CD8-positive, alpha-beta memory T cell (primary cell): Measurements from ENCODE around the gene SLC30A7. TPM values are rescaled to one million over a fixed set of nuclear protein-coding genes. Genes with fewer than 3 reads are reported as not detected.

Source experiments
- CTCF ChIA-PET: fragments of 350-600 bp; sonication (Branson Sonifier 250); formaldehyde crosslinking; loops from one replicate; lab custom pipeline; 2021; ENCODE audit warnings: antibody characterized with exemption; lab: Charles Lee
- POLR2A ChIA-PET: fragments of 350-600 bp; sonication (Branson Sonifier 250); formaldehyde crosslinking; loops from one replicate; lab custom pipeline; 2021; ENCODE audit warnings: antibody characterized with exemption; lab: Charles Lee
- DNase-seq, 5 donors: peaks; one replicate each; pipeline versions ENCODE4 v3.0.0 to v3.0.0-alpha.2; 2020 to 2022; ENCODE audit warnings: mixed read lengths in 1 of 5
- H3K27ac ChIP-seq: one replicate; pipeline ENCODE4 v1.7.0; 2013; ENCODE audit warnings: low read depth, mild to moderate bottlenecking, low read length, moderate library complexity
- H3K27me3 ChIP-seq: 2 replicates; pipeline ENCODE4 v1.7.0; 2013; ENCODE audit warnings: low read length, mild to moderate bottlenecking; ENCODE audit not compliant: insufficient read depth, poor library complexity, severe bottlenecking
- H3K36me3 ChIP-seq: 2 replicates; pipeline ENCODE4 v1.7.0; 2013; ENCODE audit warnings: mild to moderate bottlenecking, low read length, moderate library complexity; ENCODE audit not compliant: insufficient read depth
- H3K4me1 ChIP-seq: 2 replicates; pipeline ENCODE4 v1.7.0; 2013; ENCODE audit warnings: mild to moderate bottlenecking, low read length, moderate library complexity; ENCODE audit not compliant: insufficient read depth
- H3K4me3 ChIP-seq: 2 replicates; pipeline ENCODE4 v1.7.0; 2013; ENCODE audit warnings: mild to moderate bottlenecking, low read length
- H3K9me3 ChIP-seq: 2 replicates; pipeline ENCODE4 v1.7.0; 2013; ENCODE audit warnings: mild to moderate bottlenecking, low read length
- H3K27ac Mint-ChIP-seq, 8 donors: one replicate each; pipeline ENCODE4 v1.8.0; 2020 to 2021; ENCODE audit warnings: mixed read lengths in 8 of 8, mild to moderate bottlenecking in 6 of 8, inconsistent platforms in 3 of 8, moderate library complexity in 3 of 8
- H3K27me3 Mint-ChIP-seq, 2 donors: one replicate each; pipeline ENCODE4 v1.8.0; 2020 to 2021; ENCODE audit warnings: mixed read lengths in 2 of 2, mild to moderate bottlenecking in 1 of 2, moderate library complexity in 1 of 2
- H3K36me3 Mint-ChIP-seq, 3 donors: one replicate each; pipeline ENCODE4 v1.8.0; 2020 to 2021; ENCODE audit warnings: mixed read lengths in 3 of 3, inconsistent platforms in 1 of 3, mild to moderate bottlenecking in 1 of 3
- H3K4me1 Mint-ChIP-seq, 3 donors: one replicate each; pipeline ENCODE4 v1.8.0; 2020 to 2021; ENCODE audit warnings: mixed read lengths in 3 of 3, inconsistent platforms in 1 of 3, mild to moderate bottlenecking in 1 of 3
- H3K4me3 Mint-ChIP-seq, 7 donors: one replicate each; pipeline ENCODE4 v1.8.0; 2020 to 2021; ENCODE audit warnings: mixed read lengths in 7 of 7, mild to moderate bottlenecking in 6 of 7, moderate library complexity in 4 of 7, inconsistent platforms in 2 of 7
- H3K9me3 Mint-ChIP-seq, 5 donors: one replicate each; pipeline ENCODE4 v1.8.0; 2020 to 2022; ENCODE audit warnings: mixed read lengths in 5 of 5, mild to moderate bottlenecking in 3 of 5, moderate library complexity in 2 of 5, inconsistent platforms in 1 of 5
- polyA plus RNA-seq: library from polyadenylated mRNA; unstranded; fragments of 300-500 nt; fragmentation: Illumina TruSeq; gene quantifications from one replicate; pipeline ENCODE4 v1.2.3, GENCODE V29; 2021
- total RNA-seq, 2 experiments: library from RNA; stranded (reverse); gene quantifications; one replicate each; pipeline ENCODE4 v1.2.3, GENCODE V29; 2021

The SLC30A7 gene
- total and polyA plus RNA-seq, 3 experiments from 2014 or later = 12.7 to 47.4 (median 47.0) TPM

- Mint-ChIP-seq H3K27me3 (peaks cover 0 to 1% of the 10 kb centered on the region in 2 donors), H3K9me3 (no peaks in the 10 kb centered on the region), H3K36me3 (no peaks in the 10 kb centered on the region), H3K4me3 (no peak overlapping the region), H3K27ac (no peak overlapping the region), H3K4me1 (no peaks in the 10 kb centered on the region)
- CTCF ChIA-PET = no interaction called here
- no peaks in the 10 kb centered on the region for H3K9me3 ChIP-seq
- DNase-seq = no peak
- POLR2A ChIA-PET = no interaction called here
- H3K36me3 ChIP-seq = no peaks in the 10 kb centered on the region
- H3K27ac ChIP-seq = no peak overlapping the region
- H3K27me3 ChIP-seq = no peaks in the 10 kb centered on the region
- H3K4me1 ChIP-seq = no peaks in the 10 kb centered on the region
- no peak overlapping the region for H3K4me3 ChIP-seq
Measured at GRCh38 chr1:100862591-100862990, 33.3 kb upstream of the SLC30A7 start.

GRCh38 chr1:100866041-100866900 lies 29.6 kb upstream of the SLC30A7 start:
- POLR2A ChIA-PET = no interaction called here

GRCh38 chr1:100866901-100867206 lies 29.0 kb upstream of the SLC30A7 start:
- Histone ChIP-seq H3K27me3 (no peaks in the 10 kb centered on the region), H3K27ac (no peak overlapping the region), H3K36me3 (no peaks in the 10 kb centered on the region), H3K9me3 (no peaks in the 10 kb centered on the region), H3K4me1 (no peaks in the 10 kb centered on the region), H3K4me3 (no peak overlapping the region)
- no peak overlapping the region for H3K27ac Mint-ChIP-seq
- no peak for DNase-seq
- H3K36me3 Mint-ChIP-seq = no peaks in the 10 kb centered on the region
- no peak overlapping the region for H3K4me3 Mint-ChIP-seq
- ChIA-PET POLR2A (no interaction called here), CTCF (interaction anchor here (1.1 to 2.6 kb wide), 3 partner anchors 261 to 411 kb away, joined by 3 to 13 read pairs (median 3); no protein-coding TSS in a partner anchor)
- no peaks in the 10 kb centered on the region for H3K9me3 Mint-ChIP-seq
- H3K4me1 Mint-ChIP-seq = no peaks in the 10 kb centered on the region
- H3K27me3 Mint-ChIP-seq = peaks cover 0 to 1% of the 10 kb centered on the region in 2 donors

More at GRCh38 chr1:100866041-100866900, 29.6 kb upstream of the SLC30A7 start:
- Mint-ChIP-seq H3K9me3 (no peaks in the 10 kb centered on the region), H3K36me3 (no peaks in the 10 kb centered on the region), H3K27ac (no peak overlapping the region), H3K27me3 (peaks cover 0 to 1% of the 10 kb centered on the region in 2 donors), H3K4me1 (no peaks in the 10 kb centered on the region), H3K4me3 (no peak overlapping the region)
- H3K36me3 ChIP-seq = no peaks in the 10 kb centered on the region
- no peak overlapping the region for H3K27ac ChIP-seq
- H3K9me3 ChIP-seq = no peaks in the 10 kb centered on the region
- CTCF ChIA-PET = interaction anchor here (1.1 to 2.6 kb wide), 3 partner anchors 260 to 410 kb away, joined by 3 to 13 read pairs (median 3); no protein-coding TSS in a partner anchor
- no peaks in the 10 kb centered on the region for H3K4me1 ChIP-seq
- peak in 1 of 5 donors; percentile 2 for DNase-seq
- no peaks in the 10 kb centered on the region for H3K27me3 ChIP-seq
- H3K4me3 ChIP-seq = no peak overlapping the region

GRCh38 chr1:100868364-100868995 lies 27.4 kb upstream of the SLC30A7 start:
- Mint-ChIP-seq H3K27me3 (no peaks in the 10 kb centered on the region), H3K9me3 (no peaks in the 10 kb centered on the region), H3K4me1 (no peaks in the 10 kb centered on the region), H3K27ac (no peak overlapping the region), H3K36me3 (no peaks in the 10 kb centered on the region), H3K4me3 (no peak overlapping the region)
- Histone ChIP-seq H3K27ac (no peak overlapping the region), H3K36me3 (no peaks in the 10 kb centered on the region), H3K4me3 (no peak overlapping the region), H3K27me3 (no peaks in the 10 kb centered on the region), H3K9me3 (no peaks in the 10 kb centered on the region), H3K4me1 (no peaks in the 10 kb centered on the region)
- ChIA-PET CTCF (interaction anchor here (0.6 to 2.6 kb wide), 17 partner anchors 11 to 1065 kb away, joined by 3 to 13 read pairs (median 3); partner anchors contain the start of genes EXTL2 and SLC30A7), POLR2A (interaction anchor here (1.5 kb wide), 1 partner anchor 405 kb away, joined by 4 read pairs; no protein-coding TSS in a partner anchor)
- peak in 2 of 5 donors; percentile 31 to 32 for DNase-seq

GRCh38 chr1:100869996-100870395 lies 25.9 kb upstream of the SLC30A7 start:
- no peaks in the 10 kb centered on the region for H3K27me3 ChIP-seq
- Mint-ChIP-seq H3K36me3 (no peaks in the 10 kb centered on the region), H3K27ac (no peak overlapping the region), H3K4me1 (no peaks in the 10 kb centered on the region), H3K9me3 (no peaks in the 10 kb centered on the region), H3K27me3 (no peaks in the 10 kb centered on the region), H3K4me3 (no peak overlapping the region)
- DNase-seq = no peak
- no peak overlapping the region for H3K4me3 ChIP-seq
- H3K4me1 ChIP-seq = no peaks in the 10 kb centered on the region
- H3K9me3 ChIP-seq = no peaks in the 10 kb centered on the region
- ChIA-PET CTCF (interaction anchor here (1.5 kb wide), 1 partner anchor 369 kb away, joined by 4 read pairs; no protein-coding TSS in a partner anchor), POLR2A (interaction anchor here (0.6 kb wide), 1 partner anchor 54 kb away, joined by 5 read pairs; no protein-coding TSS in a partner anchor)
- no peak overlapping the region for H3K27ac ChIP-seq
- H3K36me3 ChIP-seq = no peaks in the 10 kb centered on the region

GRCh38 chr1:100874433-100874832 lies 21.5 kb upstream of the SLC30A7 start:
- H3K9me3 ChIP-seq = no peaks in the 10 kb centered on the region
- no peak overlapping the region for H3K27ac Mint-ChIP-seq
- no peaks in the 10 kb centered on the region for H3K27me3 ChIP-seq
- CTCF ChIA-PET = no interaction called here
- H3K4me1 Mint-ChIP-seq = no peaks in the 10 kb centered on the region
- POLR2A ChIA-PET = no interaction called here
- H3K27ac ChIP-seq = no peak overlapping the region
- no peaks in the 10 kb centered on the region for H3K36me3 ChIP-seq
- no peak for DNase-seq
- H3K4me1 ChIP-seq = no peaks in the 10 kb centered on the region
- no peak overlapping the region for H3K4me3 Mint-ChIP-seq
- no peaks in the 10 kb centered on the region for H3K9me3 Mint-ChIP-seq
- no peaks in the 10 kb centered on the region for H3K27me3 Mint-ChIP-seq
- H3K4me3 ChIP-seq = no peak overlapping the region
- no peaks in the 10 kb centered on the region for H3K36me3 Mint-ChIP-seq

GRCh38 chr1:100875228-100875627 lies 20.7 kb upstream of the SLC30A7 start:
- ChIA-PET POLR2A (no interaction called here), CTCF (no interaction called here)
- H3K9me3 Mint-ChIP-seq = no peaks in the 10 kb centered on the region
- no peaks in the 10 kb centered on the region for H3K27me3 Mint-ChIP-seq
- no peak overlapping the region for H3K4me3 ChIP-seq
- no peaks in the 10 kb centered on the region for H3K27me3 ChIP-seq
- no peak overlapping the region for H3K4me3 Mint-ChIP-seq
- H3K4me1 Mint-ChIP-seq = no peaks in the 10 kb centered on the region
- H3K36me3 ChIP-seq = no peaks in the 10 kb centered on the region
- H3K36me3 Mint-ChIP-seq = no peaks in the 10 kb centered on the region
- no peak overlapping the region for H3K27ac ChIP-seq
- no peaks in the 10 kb centered on the region for H3K4me1 ChIP-seq
- no peaks in the 10 kb centered on the region for H3K9me3 ChIP-seq
- DNase-seq = no peak
- peak overlapping the region in 1 of 8 donors; percentile 7 for H3K27ac Mint-ChIP-seq

GRCh38 chr1:100876291-100876690 lies 19.6 kb upstream of the SLC30A7 start:
- CTCF ChIA-PET = interaction anchor here (0.9 kb wide), 1 partner anchor 412 kb away, joined by 4 read pairs; no protein-coding TSS in a partner anchor
- Histone ChIP-seq H3K4me1 (no peaks in the 10 kb centered on the region), H3K27ac (no peak overlapping the region), H3K36me3 (no peaks in the 10 kb centered on the region), H3K4me3 (no peak overlapping the region), H3K27me3 (no peaks in the 10 kb centered on the region), H3K9me3 (no peaks in the 10 kb centered on the region)
- POLR2A ChIA-PET = no interaction called here
- Mint-ChIP-seq H3K27me3 (peaks cover 0 to under 1% of the 10 kb centered on the region in 2 donors), H3K36me3 (no peaks in the 10 kb centered on the region), H3K4me3 (no peak overlapping the region), H3K9me3 (no peaks in the 10 kb centered on the region), H3K27ac (no peak overlapping the region), H3K4me1 (no peaks in the 10 kb centered on the region)
- DNase-seq = no peak
